NCI-H345 treated with DMSO at 0.1 percent for 48 hours (cell line): ENCODE data around the gene PPIL6.

ENCODE experiments used
- DNase-seq: peaks from one replicate; lab custom pipeline; 2025; ENCODE audit not compliant: unreplicated experiment; lab: John Stamatoyannopoulos, UW

PPIL6 gene

DNA sequence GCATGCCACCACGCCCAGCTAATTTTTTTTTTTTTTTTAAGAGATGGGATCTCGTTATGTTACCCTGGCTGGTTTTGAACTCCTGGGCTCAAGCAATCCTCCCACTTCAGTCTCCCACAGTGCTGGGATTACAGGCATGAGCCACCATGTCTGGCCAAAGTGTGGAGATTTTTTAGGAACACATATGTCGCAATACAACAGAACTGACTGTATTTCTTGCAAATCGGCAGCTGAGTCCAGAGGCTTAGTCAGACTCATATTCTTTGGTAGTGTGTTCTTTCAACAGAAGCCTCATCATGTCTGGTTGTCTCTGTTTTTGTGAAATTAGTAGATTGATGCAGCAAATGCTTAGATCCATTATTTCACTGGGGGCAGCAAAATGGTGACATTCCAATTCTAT lies 34.2 kb downstream of the PPIL6 start:
- DNase-seq: no peak

DNA sequence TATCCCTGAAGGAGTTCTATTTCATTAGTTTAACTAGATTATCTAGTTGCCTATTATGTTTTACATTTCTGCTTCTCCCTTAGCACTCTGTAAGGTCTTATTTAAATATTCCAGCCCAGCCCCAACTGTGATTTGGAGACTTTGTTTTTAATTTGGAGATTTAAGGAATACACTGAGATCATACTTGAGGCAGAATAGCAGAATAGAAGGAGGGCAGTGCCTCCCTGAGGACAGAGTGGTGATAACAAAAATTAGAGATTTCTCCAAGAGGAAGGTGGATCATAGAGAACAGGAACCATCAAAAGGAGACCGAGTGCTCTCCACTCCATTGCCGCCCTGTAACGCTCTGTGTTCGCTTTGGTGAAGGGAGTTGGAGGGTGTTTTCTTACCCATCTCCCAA lies 43.4 kb downstream of the PPIL6 start:
- no peak for DNase-seq

DNA sequence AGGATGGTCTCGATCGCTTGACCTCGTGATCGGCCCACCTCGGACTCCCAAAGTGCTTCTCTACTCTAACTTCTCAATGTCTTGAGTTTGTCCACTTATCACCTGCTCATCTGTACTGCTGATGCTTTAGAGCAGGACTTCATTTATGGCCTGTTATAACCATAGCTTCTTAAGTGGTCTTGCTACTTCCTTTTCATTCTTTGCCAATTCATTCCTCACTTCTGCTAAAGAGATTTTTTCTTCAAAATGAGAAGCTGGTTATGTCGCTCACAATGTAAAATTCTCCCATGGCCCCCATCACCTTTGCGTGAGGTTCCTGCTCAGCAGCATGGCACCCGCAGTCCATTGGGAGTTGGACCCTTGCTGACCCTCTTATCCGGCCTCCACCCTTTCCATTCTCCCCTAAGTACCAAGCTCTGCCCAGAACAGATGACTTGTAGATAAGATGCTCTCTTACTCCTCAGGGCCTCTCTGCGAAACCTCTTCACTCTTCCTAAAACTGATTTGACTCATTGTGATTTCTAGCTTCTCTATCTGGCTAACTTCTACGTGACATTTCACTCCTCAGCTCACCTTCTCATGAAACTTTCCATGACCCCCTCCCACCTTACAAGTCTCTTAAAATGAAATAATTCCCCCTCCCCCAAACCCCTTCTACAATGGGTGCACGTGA lies 44.2 kb downstream of the PPIL6 start:
- DNase-seq: no peak

DNA sequence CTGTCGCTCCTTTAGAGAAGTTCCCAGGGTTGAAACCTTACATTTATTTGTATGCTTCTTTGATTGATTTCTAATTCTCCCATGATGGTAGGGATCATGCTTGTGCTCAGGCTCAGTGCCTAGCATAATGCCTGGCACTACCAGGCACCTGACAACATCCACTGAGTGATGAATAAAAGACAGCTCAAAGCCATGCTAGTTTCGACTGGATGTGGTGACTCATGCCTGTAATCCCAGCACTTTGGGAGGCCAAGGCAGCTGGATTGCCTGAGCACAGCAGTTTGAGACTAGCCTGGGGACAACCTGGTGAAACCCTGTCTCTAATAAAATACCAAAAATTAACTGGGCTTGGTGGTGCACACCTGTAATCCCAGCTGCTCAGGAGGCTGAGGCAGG lies 46.5 kb downstream of the PPIL6 start:
- DNase-seq: no peak

DNA sequence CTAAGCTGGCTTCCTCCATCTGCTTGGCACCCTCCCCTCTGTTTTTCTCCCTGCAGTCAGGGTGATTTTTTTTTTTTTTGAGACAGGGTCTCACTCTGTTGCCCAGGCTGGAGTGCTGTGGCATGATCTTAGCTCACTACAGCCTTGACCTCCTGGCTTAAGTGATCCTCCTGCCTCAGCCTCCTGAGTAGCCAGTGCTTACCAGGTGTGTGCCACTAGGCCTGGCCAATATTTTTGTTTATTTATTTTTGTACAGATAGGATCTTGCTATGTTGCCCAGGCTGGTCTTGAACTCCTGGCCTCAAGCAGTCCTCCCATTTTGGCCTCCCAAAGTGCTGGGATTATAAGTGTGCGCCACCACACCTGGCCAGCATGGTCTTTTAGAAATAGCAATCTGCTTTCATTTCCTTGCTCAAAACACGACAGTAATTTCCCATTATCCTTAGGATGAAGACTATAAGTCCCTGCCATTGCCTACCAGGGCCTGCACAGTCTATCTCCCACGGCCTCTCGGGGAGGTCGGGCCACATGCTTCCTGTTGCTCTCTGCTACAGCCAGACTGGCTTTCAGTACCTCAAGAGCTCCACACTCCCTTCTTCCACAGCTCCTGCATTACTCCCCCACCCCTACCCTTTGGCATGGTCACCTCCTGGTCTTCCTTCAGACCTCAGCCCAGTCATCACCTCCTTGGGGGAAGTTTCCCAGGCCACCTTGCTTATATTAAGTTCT lies 47.1 kb downstream of the PPIL6 start:
- no peak for DNase-seq

DNA sequence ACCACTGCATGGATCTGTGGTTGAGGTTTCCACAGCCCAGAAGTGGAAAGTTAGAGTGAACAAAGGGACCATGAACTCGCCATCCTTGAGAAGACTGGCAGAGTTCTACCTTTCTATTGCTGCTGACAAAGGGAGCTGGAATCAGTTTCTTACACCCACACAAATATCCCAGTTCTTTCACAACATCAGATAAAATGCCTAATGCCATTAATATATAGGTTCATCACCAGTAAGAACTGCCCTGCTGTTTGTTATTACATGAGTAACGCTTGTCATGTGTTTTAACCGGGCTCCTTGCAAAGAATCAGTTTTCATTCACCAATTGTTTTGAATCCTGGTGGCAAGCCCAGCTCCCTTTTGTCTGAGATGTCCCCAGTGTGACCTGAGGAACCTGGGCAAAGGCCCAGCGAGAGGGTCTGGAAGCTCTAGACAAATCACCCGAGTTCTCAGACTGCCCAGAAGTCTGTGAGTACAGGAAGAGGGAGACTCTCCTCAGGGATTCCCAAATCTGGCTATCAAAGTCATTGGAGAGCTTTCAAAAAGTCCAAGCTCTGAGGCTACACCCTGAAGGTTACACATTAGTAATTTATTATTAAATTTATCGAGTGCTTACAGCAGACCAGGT lies 50.7 kb downstream of the PPIL6 start:
- no peak for DNase-seq

DNA sequence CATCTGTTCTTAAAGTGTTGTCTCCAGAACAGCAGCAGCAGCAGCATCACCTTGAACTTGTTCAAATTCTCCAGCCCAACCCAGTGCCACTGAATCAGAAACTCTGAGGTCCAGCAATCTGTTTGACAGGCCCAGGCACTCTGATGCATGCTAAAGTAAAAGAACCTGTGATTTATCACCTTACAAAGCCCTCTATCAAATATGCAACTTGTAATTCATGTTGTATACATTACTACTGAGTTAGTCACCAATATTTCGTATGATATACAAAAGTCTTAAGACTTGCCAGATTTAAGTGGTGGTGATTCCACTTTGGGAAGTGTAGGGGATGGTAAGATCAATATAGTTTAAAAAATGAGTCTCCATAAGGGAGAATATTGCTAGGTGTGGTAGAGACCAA lies 52.2 kb downstream of the PPIL6 start:
- DNase-seq: no peak

DNA sequence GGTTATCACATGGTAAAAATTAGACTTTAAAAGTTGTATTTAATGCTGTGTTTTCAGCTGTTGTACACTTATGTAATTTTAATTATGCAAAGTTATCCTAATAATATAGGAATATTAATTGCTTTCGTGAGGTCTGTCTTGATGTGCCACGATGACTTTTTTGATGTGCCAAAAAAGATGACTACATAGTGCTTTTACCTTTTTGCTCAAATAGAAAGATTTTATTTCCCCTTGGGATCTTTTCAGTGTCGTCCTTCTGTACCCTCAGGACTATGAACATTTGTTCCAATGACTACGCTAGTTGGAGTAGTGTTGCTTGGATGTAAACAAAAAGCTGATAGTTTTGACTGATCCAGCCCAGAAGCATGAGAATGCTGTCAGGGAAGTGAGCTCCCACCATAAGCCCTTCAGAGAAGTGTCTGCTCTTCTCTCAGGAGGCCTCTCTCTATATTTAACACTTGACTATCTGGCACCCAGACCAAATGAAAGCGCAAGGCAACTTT lies 56.9 kb downstream of the PPIL6 start:
- no peak for DNase-seq

DNA sequence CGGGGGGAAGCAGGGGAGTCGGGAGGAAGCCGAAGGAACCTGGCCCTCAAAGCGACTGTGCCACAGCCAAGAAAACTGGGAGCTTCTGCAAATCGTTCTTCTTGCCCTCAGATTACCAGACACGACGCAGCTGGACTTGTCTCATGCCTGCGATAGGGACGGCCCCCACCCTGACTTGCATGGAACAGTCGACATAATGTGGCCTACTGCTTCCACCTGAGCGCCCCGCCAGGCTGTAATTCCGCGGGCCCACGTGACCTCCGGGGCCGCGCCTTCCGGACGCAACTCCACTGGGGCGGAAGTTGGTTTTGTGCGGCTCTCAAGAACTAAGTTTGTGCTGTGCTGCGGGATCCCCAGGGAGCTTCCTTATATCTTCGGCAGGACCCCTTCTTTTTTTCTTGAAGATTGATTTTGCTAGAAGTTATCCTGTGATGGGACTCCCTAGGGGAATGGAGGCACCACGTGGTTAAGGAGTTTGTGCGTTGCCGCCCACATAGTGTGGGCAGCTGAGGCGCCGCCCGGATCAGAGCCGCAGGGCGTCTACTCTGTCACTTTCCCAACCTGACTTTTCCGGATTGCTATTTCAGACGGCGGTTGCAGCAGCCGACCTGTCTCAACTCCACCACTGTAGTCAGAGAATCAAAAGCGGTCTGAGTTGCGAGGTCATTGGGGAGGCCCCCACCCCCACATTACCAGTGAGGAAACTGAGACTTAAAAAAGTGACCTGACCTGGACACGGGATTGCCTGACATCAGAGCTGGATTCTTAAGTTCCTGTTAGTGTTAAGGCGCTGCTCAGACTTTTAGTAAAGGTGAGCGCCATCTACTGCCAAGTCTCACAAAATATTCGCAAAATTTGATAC lies 57.6 kb downstream of the PPIL6 start:
- peak; percentile 97 for DNase-seq

DNA sequence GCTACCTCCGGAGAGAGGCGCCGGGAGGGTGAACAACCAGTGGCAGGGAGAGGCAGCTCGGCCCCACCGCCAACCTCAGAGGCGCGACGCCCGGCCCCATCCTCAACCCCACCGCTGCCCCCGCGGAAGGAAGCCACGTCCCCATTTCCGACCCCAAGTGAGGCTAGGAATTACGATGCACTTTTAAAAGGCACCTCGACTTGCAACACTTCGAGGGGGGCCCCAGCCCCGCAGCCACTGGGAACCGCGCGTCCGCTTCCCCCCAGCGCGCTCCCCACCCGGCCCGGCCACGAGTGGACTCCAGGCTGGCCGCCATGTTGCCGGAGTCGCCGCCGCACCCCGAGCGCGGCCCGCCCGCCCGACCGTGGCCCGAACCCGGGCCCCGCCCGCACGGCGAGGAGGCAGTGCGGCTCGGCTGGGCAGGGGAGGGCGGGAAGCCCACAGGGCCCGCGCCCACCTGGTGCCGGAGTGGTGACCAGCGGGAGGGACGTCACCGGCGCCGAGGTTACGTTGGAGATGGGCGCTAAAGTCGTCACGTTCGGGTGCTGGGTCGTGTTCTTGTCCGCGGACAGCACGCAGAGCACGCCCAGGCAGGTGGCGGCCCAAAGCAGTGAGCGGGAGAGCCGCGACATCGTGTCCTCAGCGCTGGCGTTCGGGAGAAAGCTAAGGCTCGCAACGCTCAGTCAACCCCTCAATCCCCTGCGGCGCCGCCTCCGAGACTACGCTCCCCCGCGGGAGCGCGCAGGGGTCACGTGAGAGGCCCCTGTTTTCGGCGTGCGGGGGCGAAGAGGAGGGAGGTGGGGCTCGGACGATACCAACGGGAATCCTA lies 58.5 kb downstream of the PPIL6 start, which contains the start of gene CD164:
CD164 (minus strand) TSS at position 721 of the 829 bp plus-strand sequence; CDS start at position 632, 89 bp downstream.
- peak; percentile 85 for DNase-seq

DNA sequence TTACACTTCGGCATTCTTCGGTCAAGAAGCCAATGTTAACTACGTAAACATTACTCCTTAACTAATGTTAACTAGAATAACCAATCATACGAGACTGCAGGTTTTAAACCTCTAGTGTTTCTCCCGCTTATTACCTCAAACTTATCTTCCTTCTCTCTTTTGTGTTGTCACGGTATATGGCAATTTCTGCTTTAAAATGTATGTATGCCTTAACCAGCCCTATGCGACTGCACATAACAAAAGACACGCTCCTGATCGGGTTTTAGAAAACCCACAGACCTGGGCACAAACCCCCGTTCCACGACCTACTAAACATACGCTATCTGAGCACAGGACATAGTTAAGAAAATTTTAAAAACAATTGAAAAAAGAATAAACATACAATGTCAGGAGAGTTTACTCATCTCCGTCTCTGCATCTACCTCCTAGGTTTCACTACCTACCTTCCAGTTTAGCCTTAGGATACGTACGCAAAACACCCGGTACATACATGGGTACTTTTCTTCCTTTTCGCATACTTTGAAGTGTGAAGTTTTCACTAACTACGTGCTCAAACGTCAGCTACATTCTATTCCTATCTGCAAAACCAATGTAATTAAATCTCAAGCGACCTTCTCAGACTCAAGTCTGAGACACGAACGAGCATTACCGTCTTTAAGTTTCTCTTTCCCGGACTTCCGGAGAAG lies 59.2 kb downstream of the PPIL6 start:
- DNase-seq: peak; percentile 12

DNA sequence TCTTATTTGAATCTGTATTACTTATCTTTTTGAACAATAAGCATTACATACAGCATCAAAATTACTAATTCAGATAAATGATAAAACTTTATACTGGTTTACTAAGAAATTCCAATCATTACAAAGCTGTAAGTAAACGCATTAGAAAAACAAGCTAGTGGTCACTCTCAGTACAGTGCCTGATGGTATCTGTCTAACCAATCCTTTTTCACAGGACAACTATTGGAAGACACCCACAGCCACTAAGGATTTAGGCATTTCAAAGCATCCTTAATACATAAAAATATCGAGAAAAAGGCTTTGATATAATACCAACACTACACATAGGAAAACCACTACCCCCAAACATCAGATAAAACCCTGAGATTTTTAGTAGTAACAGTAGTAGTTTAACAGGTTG lies 60.7 kb downstream of the PPIL6 start:
- no peak for DNase-seq

DNA sequence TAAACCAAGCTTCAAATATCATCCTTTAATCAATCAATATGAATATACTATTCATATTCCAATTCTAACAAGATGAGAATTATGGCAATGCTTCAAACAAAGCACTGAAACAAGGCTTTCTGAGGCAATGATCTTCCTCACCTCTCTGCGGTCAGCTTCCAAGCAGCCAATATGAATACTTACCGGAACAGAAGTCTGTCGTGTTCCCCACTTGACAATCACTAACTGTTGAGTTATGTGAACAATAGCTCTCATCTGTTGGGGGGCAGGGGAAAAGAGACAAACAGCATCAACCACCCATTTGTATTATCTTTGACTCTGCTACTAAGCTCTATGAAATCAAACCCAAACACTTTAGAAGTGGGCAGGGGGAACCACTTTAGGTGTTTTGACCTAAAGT lies 62.7 kb downstream of the PPIL6 start:
- DNase-seq: no peak

DNA sequence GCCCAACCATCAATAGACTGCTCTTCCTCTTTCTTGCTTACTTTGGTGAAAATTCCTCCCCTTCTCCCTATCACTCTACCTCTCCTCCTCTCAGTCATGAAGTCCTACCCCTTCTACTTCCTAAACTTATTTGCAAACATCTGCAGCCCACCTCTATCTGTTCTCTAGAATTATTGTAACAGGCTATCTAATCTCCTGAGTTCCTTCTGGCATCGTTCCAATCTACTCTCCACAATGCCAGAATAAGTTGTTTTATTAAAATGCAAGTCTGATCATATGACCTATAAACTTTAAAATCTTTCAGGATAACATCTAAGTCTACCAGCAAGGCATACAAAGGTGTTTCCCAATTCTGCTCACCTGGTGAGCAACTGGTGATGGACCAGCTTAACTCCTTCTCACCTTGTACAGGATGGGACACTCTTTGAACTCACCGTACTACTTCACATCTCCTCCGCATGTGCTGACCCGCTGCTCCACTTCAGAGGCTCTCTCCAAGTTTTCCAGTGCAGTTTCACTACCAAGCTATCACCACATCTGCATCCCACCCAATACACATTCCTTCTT lies 66.0 kb downstream of the PPIL6 start:
- no peak for DNase-seq

DNA sequence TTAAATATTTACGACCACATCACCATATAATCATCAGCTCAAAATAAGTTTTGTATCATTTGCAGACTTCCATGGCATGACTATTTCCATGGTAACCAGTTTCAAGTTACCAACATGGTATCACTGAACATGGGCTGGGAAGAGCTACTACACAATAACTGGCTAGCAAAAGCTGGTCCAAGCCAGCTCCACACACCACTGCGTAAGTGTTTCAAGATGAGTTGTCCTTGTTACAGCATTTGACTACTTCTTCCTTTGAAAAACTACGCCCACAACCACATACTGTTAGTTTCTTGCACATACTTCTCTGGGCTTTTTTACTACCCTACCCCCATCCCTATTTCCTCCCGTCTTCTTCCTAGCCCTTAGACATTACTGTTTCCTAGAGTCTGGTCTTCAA lies 66.7 kb downstream of the PPIL6 start:
- no peak for DNase-seq

DNA sequence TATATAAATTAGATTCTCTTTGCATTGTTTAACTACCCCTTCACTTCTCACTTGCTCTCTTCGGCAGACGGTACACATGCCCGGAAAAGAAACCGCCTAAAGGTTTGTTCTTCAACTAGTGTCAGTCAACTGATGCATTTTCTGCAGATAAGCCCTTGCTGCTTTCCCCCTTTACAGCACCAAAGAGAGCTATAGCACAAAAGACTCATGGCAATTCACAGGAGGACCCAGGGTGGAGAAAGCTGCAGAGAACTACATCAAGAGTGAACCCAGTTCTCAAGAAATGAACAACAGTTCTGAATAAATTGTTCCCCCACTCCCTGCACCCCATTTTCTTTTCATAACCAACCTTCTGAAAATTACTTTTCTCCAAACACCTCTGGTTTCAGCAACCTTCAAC lies 67.1 kb downstream of the PPIL6 start:
- no peak for DNase-seq

DNA sequence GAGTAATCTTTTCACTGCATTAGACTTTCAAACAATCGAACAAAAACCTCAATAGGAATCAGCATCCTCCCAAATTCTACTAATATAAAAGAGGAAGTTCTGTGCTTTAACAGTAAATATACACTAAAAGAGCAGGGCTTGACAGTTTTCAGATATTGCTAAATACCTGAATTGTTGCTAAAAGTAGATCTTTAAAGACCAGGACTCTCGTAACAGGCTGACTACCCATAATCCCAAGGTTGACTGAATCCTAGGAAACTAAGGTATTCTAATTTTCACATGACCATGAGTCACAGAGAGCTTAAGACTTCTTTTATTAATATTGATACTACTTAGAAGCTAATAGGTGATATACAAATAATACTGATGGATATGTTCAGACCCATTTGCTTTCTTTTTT lies 68.3 kb downstream of the PPIL6 start:
- no peak for DNase-seq

DNA sequence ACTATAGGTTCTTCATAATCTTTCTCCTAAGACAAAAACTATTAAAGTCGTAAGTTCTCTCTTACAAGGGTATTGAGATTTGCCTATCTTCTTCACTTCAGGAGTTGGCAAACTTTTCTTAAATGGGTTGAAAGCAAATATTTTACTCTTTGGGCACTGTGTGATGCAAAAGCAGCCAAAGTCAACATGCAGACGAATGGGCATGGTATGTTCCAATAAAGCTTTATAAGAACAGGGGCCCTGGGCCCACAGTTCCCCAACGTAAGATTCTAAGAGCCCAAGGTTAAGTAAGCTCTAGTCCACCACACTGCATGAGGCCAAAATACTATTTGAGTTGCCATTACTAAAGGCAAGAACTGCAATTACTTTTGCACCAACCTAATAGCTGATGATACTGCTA lies 69.6 kb downstream of the PPIL6 start:
- no peak for DNase-seq

DNA sequence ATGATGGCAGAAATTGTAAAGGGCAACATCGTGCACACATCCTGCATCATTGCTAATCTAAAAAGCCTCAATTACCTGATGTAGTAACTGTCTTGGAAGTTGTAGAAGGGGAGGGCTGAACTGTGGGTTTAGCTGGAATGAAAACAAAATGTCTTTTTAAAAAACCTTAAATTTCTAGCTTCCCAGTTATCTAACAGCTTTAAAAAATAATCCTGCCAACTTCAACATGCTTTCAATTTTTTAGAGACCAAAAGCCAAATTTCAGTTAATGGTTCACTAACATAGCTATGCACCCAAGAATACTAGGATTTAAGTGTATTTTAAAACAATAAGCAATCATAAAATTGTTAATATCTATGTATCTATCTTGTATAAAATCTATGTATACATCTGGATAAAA lies 70.1 kb downstream of the PPIL6 start:
- DNase-seq: no peak
